Neutrophil (primary cell): ENCODE data around the gene MYO3B.

Experiments used
- H3K27ac ChIP-seq: fragments of 200-600 bp; sonication (generic); 2 replicates; pipeline ENCODE4 v1.5.1; 2016; ENCODE audit warnings: mild to moderate bottlenecking, moderate library complexity
- H3K27me3 ChIP-seq: fragments of 200-600 bp; sonication (generic); 2 replicates; pipeline ENCODE4 v1.6.0; 2016; ENCODE audit warnings: mild to moderate bottlenecking
- H3K36me3 ChIP-seq: fragments of 200-600 bp; sonication (generic); 2 replicates; pipeline ENCODE4 v1.5.1; 2017
- H3K4me1 ChIP-seq, 2 experiments: fragments of 200-600 bp in 1 of 2; sonication (generic) in 1 of 2; 1 replicate in 1 of 2; 2 replicates in 1 of 2; pipeline versions ENCODE4 v1.5.1 to v1.6.1; 2013 to 2016; ENCODE audit warnings: low read depth in 1 of 2, low read length in 1 of 2, mild to moderate bottlenecking in 1 of 2, moderate library complexity in 1 of 2; ENCODE audit not compliant: control insufficient read depth in 1 of 2, insufficient read depth in 1 of 2
- H3K4me3 ChIP-seq, 2 experiments: fragments of 200-600 bp in 1 of 2; sonication (generic) in 1 of 2; 1 replicate in 1 of 2; 2 replicates in 1 of 2; pipeline ENCODE4 v1.5.1; 2013 to 2016; ENCODE audit warnings: low read depth in 1 of 2, low read length in 1 of 2, mild to moderate bottlenecking in 1 of 2, moderate library complexity in 1 of 2
- H3K9me3 ChIP-seq: fragments of 200-600 bp; sonication (generic); 2 replicates; pipeline ENCODE4 v1.5.1; 2016
- CTCF ChIP-seq: fragments of 200-600 bp; sonication (generic); IDR thresholded peaks from 2 replicates; pipeline ENCODE4 v1.5.1; 2016; ENCODE audit warnings: antibody characterized with exemption

Gene MYO3B

GRCh38 chr2:170227951-170228350 is 50.0 kb downstream of the MYO3B start:
- Histone ChIP-seq H3K27ac (no peak overlapping the region), H3K4me3 (no peak overlapping the region), H3K4me1 (no peaks in the 10 kb centered on the region), H3K9me3 (no peaks in the 10 kb centered on the region), H3K36me3 (no peaks in the 10 kb centered on the region), H3K27me3 (no peaks in the 10 kb centered on the region)
- TF ChIP-seq CTCF: no peak

- H3K9me3 ChIP-seq: no peaks in the 10 kb centered on the region
- no peaks in the 10 kb centered on the region for H3K36me3 ChIP-seq
- no peaks in the 10 kb centered on the region for H3K4me1 ChIP-seq
- TF ChIP-seq CTCF: no peak
- no peak overlapping the region for H3K4me3 ChIP-seq
- H3K27ac ChIP-seq: no peak overlapping the region
- H3K27me3 ChIP-seq: no peaks in the 10 kb centered on the region
These were observed 50.5 kb downstream of the MYO3B start for GRCh38 chr2:170228429-170228828.

GRCh38 chr2:170229125-170229524 is 51.2 kb downstream of the MYO3B start:
- H3K27ac ChIP-seq: no peak overlapping the region
- no peaks in the 10 kb centered on the region for H3K9me3 ChIP-seq
- no peak overlapping the region for H3K4me3 ChIP-seq
- no peaks in the 10 kb centered on the region for H3K4me1 ChIP-seq
- H3K27me3 ChIP-seq: no peaks in the 10 kb centered on the region
- TF ChIP-seq CTCF: no peak
- no peaks in the 10 kb centered on the region for H3K36me3 ChIP-seq

- no peaks in the 10 kb centered on the region for H3K4me1 ChIP-seq
- no peaks in the 10 kb centered on the region for H3K9me3 ChIP-seq
- no peaks in the 10 kb centered on the region for H3K27me3 ChIP-seq
- no peak for TF ChIP-seq CTCF
- H3K4me3 ChIP-seq: no peak overlapping the region
- H3K27ac ChIP-seq: no peak overlapping the region
- no peaks in the 10 kb centered on the region for H3K36me3 ChIP-seq
These were observed 51.8 kb downstream of the MYO3B start for GRCh38 chr2:170229744-170230143.

GRCh38 chr2:170235860-170236679 is 58.1 kb downstream of the MYO3B start:
- no peak overlapping the region for H3K4me3 ChIP-seq
- peaks cover 49% of the 10 kb centered on the region for H3K27me3 ChIP-seq
- no peaks in the 10 kb centered on the region for H3K36me3 ChIP-seq
- H3K9me3 ChIP-seq: no peaks in the 10 kb centered on the region
- H3K4me1 ChIP-seq: no peaks in the 10 kb centered on the region
- H3K27ac ChIP-seq: no peak overlapping the region
- no peak for TF ChIP-seq CTCF
